SK-N-SH treated with all-trans-retinoic acid at 6 μM for 48 hours (cell line): ENCODE results near the gene PRUNE2.
"Not testable (repeated sequence)": the region's sequence is repeated elsewhere in the genome, so short reads cannot be mapped to it uniquely, and the experiment has no call there.

Experiments
- ATAC-seq: fragments of 200-7000 bp; cut with Tn5 transposase; 3 replicates; pipeline ENCODE4 v1.9.1; 2020; ENCODE audit warnings: mild to moderate bottlenecking, moderate library complexity
- ARNTL ChIP-seq: fragments of 450-650 bp; formaldehyde crosslinking; IDR thresholded peaks from 2 replicates; pipeline ENCODE4 v1.5.0; 2020; ENCODE audit warnings: low read depth, mild to moderate bottlenecking, moderate library complexity, borderline replicate concordance
- BACH2 ChIP-seq: fragments of 250-450 bp; sonication (Bioruptor Pico); IDR thresholded peaks from 2 replicates; pipeline ENCODE4 v1.9.0; 2021; ENCODE audit warnings: mild to moderate bottlenecking, borderline replicate concordance
- CSDC2 ChIP-seq: fragments of 250-450 bp; sonication (Bioruptor Pico); IDR thresholded peaks from 2 replicates; pipeline ENCODE4 v1.5.0; 2020; ENCODE audit warnings: mild to moderate bottlenecking, moderate library complexity
- CSRNP3 ChIP-seq: fragments of 250-450 bp; sonication (Bioruptor Pico); IDR thresholded peaks from 2 replicates; pipeline ENCODE4 v1.5.1; 2021; ENCODE audit warnings: mild to moderate bottlenecking, moderate library complexity
- ESRRG ChIP-seq: fragments of 250-450 bp; sonication (Bioruptor Pico); IDR thresholded peaks from 2 replicates; pipeline ENCODE4 v1.6.1; 2021; ENCODE audit warnings: mild to moderate bottlenecking
- GLIS3 ChIP-seq: fragments of 250-450 bp; sonication (Bioruptor Pico); IDR thresholded peaks from 2 replicates; pipeline ENCODE4 v1.5.0; 2020; ENCODE audit warnings: mild to moderate bottlenecking, moderate library complexity
- ISL1 ChIP-seq: fragments of 250-450 bp; sonication (Bioruptor Pico); IDR thresholded peaks from 2 replicates; pipeline ENCODE4 v2.1.2; 2022; ENCODE audit warnings: mild to moderate bottlenecking, moderate library complexity
- OSR1 ChIP-seq: fragments of 250-450 bp; sonication (Bioruptor Pico); IDR thresholded peaks from 2 replicates; pipeline ENCODE4 v1.8.0; 2022; ENCODE audit warnings: moderate library complexity, mild to moderate bottlenecking, inconsistent platforms
- PATZ1 ChIP-seq: fragments of 250-450 bp; sonication (Bioruptor Pico); IDR thresholded peaks from 2 replicates; pipeline ENCODE4 v1.8.0; 2020; ENCODE audit warnings: mild to moderate bottlenecking, moderate library complexity, borderline replicate concordance
- PPARA ChIP-seq: fragments of 250-450 bp; sonication (Bioruptor Pico); IDR thresholded peaks from 2 replicates; pipeline ENCODE4 v1.5.0; 2020; ENCODE audit warnings: mild to moderate bottlenecking, borderline replicate concordance
- RARB ChIP-seq: fragments of 250-450 bp; sonication (Bioruptor Pico); IDR thresholded peaks from 2 replicates; pipeline ENCODE4 v1.8.0; 2021; ENCODE audit warnings: mild to moderate bottlenecking, moderate library complexity
- SNAI2 ChIP-seq: fragments of 250-450 bp; sonication (Bioruptor Pico); IDR thresholded peaks from 2 replicates; pipeline ENCODE4 v1.5.0; 2020; ENCODE audit warnings: mild to moderate bottlenecking, moderate library complexity
- TCF4 ChIP-seq: fragments of 250-450 bp; sonication (Bioruptor Pico); IDR thresholded peaks from 2 replicates; pipeline ENCODE4 v1.8.0; 2021; ENCODE audit warnings: mild to moderate bottlenecking, moderate library complexity, borderline replicate concordance
- TOX ChIP-seq: fragments of 250-450 bp; sonication (Bioruptor Pico); IDR thresholded peaks from 2 replicates; pipeline ENCODE4 v1.8.0; 2021; ENCODE audit warnings: mild to moderate bottlenecking, moderate library complexity, borderline replicate concordance
- ZFP3 ChIP-seq: fragments of 250-450 bp; sonication (Bioruptor Pico); IDR thresholded peaks from 2 replicates; pipeline ENCODE4 v1.5.0; 2020; ENCODE audit warnings: mild to moderate bottlenecking, moderate library complexity
- ZFP30 ChIP-seq: fragments of 450-650 bp; formaldehyde crosslinking; IDR thresholded peaks from 2 replicates; pipeline ENCODE4 v1.5.0; 2022; ENCODE audit warnings: mild to moderate bottlenecking, moderate library complexity
- ZNF565 ChIP-seq: fragments of 450-650 bp; formaldehyde crosslinking; conservative IDR thresholded peaks from 2 replicates; pipeline ENCODE4 v1.5.0; 2020; ENCODE audit warnings: low read depth, mild to moderate bottlenecking, moderate library complexity
- ZNF70 ChIP-seq: fragments of 450-650 bp; formaldehyde crosslinking; IDR thresholded peaks from 2 replicates; pipeline ENCODE4 v1.5.0; 2020; ENCODE audit warnings: mild to moderate bottlenecking, moderate library complexity
- ZNF8 ChIP-seq: fragments of 450-650 bp; formaldehyde crosslinking; IDR thresholded peaks from 2 replicates; pipeline ENCODE4 v1.5.0; 2020; ENCODE audit warnings: mild to moderate bottlenecking, moderate library complexity
- TF ChIP-seq, protein P1 (sequence below): fragments of 250-450 bp; sonication (Bioruptor Pico); IDR thresholded peaks from 2 replicates; pipeline ENCODE4 v1.8.0; 2021; ENCODE audit warnings: low read depth, mild to moderate bottlenecking, moderate library complexity, borderline replicate concordance
- TF ChIP-seq, protein P2 (sequence below): fragments of 250-450 bp; sonication (Bioruptor Pico); IDR thresholded peaks from 2 replicates; pipeline ENCODE4 v1.5.1; 2020; ENCODE audit warnings: low read depth, mild to moderate bottlenecking, moderate library complexity
- TF ChIP-seq, protein P3 (sequence below): fragments of 250-450 bp; sonication (Bioruptor Pico); IDR thresholded peaks from 2 replicates; pipeline ENCODE4 v1.5.0; 2020; ENCODE audit warnings: mild to moderate bottlenecking, moderate library complexity

PRUNE2 gene

GRCh38 chr9:76863832-76864231 is 42.1 kb downstream of the PRUNE2 start:
- ATAC-seq: no peak
- no peak for TF ChIP-seq CSDC2
- no peak for TF ChIP-seq ZNF70
- TF ChIP-seq, protein P1, sequence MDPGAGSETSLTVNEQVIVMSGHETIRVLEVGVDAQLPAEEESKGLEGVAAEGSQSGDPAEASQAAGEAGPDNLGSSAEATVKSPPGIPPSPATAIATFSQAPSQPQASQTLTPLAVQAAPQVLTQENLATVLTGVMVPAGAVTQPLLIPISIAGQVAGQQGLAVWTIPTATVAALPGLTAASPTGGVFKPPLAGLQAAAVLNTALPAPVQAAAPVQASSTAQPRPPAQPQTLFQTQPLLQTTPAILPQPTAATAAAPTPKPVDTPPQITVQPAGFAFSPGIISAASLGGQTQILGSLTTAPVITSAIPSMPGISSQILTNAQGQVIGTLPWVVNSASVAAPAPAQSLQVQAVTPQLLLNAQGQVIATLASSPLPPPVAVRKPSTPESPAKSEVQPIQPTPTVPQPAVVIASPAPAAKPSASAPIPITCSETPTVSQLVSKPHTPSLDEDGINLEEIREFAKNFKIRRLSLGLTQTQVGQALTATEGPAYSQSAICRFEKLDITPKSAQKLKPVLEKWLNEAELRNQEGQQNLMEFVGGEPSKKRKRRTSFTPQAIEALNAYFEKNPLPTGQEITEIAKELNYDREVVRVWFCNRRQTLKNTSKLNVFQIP (CRISPR knock-in tag): no peak
- no peak for TF ChIP-seq SNAI2 (CRISPR knock-in tag)
- TF ChIP-seq TOX (CRISPR knock-in tag): no peak
- TF ChIP-seq ZFP30: no peak
- no peak for TF ChIP-seq OSR1 (CRISPR knock-in tag)
- no peak for TF ChIP-seq GLIS3
- no peak for TF ChIP-seq PPARA (CRISPR knock-in tag)
- TF ChIP-seq TCF4 (CRISPR knock-in tag): no peak
- TF ChIP-seq ZNF8 (CRISPR knock-in tag): no peak
- no peak for TF ChIP-seq ESRRG
- TF ChIP-seq ARNTL (CRISPR knock-in tag): no peak
- TF ChIP-seq PATZ1: no peak
- TF ChIP-seq ISL1: no peak
- no peak for TF ChIP-seq RARB (CRISPR knock-in tag)
- TF ChIP-seq ZNF565 (CRISPR knock-in tag): no peak
- TF ChIP-seq, all 23 proteins: peak for 0

GRCh38 chr9:76859860-76860259 is 46.1 kb downstream of the PRUNE2 start:
- TF ChIP-seq RARB (CRISPR knock-in tag) (no peak), ESRRG (no peak), ZNF565 (CRISPR knock-in tag) (no peak), CSRNP3 (no peak), ARNTL (CRISPR knock-in tag) (no peak), SNAI2 (CRISPR knock-in tag) (no peak), ZFP30 (no peak), BACH2 (no peak), ZFP3 (no peak), PPARA (CRISPR knock-in tag) (no peak), GLIS3 (no peak), OSR1 (CRISPR knock-in tag) (no peak), ISL1 (no peak)
- TF ChIP-seq, protein P2, sequence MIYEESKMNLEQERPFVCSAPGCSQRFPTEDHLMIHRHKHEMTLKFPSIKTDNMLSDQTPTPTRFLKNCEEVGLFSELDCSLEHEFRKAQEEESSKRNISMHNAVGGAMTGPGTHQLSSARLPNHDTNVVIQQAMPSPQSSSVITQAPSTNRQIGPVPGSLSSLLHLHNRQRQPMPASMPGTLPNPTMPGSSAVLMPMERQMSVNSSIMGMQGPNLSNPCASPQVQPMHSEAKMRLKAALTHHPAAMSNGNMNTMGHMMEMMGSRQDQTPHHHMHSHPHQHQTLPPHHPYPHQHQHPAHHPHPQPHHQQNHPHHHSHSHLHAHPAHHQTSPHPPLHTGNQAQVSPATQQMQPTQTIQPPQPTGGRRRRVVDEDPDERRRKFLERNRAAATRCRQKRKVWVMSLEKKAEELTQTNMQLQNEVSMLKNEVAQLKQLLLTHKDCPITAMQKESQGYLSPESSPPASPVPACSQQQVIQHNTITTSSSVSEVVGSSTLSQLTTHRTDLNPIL (CRISPR knock-in tag): no peak
- TF ChIP-seq, protein P1 (CRISPR knock-in tag): no peak
- TF ChIP-seq, protein P3, sequence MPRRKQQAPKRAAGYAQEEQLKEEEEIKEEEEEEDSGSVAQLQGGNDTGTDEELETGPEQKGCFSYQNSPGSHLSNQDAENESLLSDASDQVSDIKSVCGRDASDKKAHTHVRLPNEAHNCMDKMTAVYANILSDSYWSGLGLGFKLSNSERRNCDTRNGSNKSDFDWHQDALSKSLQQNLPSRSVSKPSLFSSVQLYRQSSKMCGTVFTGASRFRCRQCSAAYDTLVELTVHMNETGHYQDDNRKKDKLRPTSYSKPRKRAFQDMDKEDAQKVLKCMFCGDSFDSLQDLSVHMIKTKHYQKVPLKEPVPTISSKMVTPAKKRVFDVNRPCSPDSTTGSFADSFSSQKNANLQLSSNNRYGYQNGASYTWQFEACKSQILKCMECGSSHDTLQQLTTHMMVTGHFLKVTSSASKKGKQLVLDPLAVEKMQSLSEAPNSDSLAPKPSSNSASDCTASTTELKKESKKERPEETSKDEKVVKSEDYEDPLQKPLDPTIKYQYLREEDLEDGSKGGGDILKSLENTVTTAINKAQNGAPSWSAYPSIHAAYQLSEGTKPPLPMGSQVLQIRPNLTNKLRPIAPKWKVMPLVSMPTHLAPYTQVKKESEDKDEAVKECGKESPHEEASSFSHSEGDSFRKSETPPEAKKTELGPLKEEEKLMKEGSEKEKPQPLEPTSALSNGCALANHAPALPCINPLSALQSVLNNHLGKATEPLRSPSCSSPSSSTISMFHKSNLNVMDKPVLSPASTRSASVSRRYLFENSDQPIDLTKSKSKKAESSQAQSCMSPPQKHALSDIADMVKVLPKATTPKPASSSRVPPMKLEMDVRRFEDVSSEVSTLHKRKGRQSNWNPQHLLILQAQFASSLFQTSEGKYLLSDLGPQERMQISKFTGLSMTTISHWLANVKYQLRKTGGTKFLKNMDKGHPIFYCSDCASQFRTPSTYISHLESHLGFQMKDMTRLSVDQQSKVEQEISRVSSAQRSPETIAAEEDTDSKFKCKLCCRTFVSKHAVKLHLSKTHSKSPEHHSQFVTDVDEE (CRISPR knock-in tag): no peak
- ATAC-seq: no peak

GRCh38 chr9:76858248-76858647 is 47.7 kb downstream of the PRUNE2 start:
- ATAC-seq: not testable (repeated sequence)
